HepG2 (cell line): ENCODE measurements around the gene CCDC6. TPM values are rescaled to one million over a fixed set of nuclear protein-coding genes. Genes with fewer than 3 reads are reported as not detected.
A peak's percentile ranks its signal among the peaks of the same experiment; 100 is the strongest.
"Not testable (repeated sequence)": the region's sequence is repeated elsewhere in the genome, so short reads cannot be mapped to it uniquely, and the experiment has no call there.

Experiments
- ATAC-seq: fragments of 200-7000 bp; cut with Tn5 transposase; 3 replicates; pipeline ENCODE4 v1.9.1; 2020; ENCODE audit warnings: mild to moderate bottlenecking, moderate library complexity
- BruUV-seq: library from RNA; stranded (reverse); fragments of 400-500 nt; replicated peaks from 2 replicates; lab custom pipeline; 2021; lab: Mats Ljungman, UMichigan
- CTCF ChIA-PET: fragments of 300-600 bp; formaldehyde crosslinking; extraction: SDS; loops from one replicate; lab custom pipeline; 2021; ENCODE audit warnings: low total read pairs, inconsistent platforms, low intra/inter-chr PET ratio; lab: Yijun Ruan, JAX
- POLR2A ChIA-PET: fragments of 350-600 bp; sonication (Branson Sonifier 250); formaldehyde crosslinking; loops from one replicate; lab custom pipeline; 2020; ENCODE audit warnings: antibody characterized with exemption, inconsistent platforms; lab: Yijun Ruan, JAX
- DNase-seq: peaks from one replicate; pipeline ENCODE4 v3.0.0-alpha.2; 2015; ENCODE audit warnings: low spot score
- FAIRE-seq: peaks from 3 replicates; lab custom pipeline; 2011; peaks lifted over from hg19 to GRCh38; lab: Jason Lieb, UNC
- H2AFZ ChIP-seq: one replicate; pipeline ENCODE4 v1.6.1; 2011; ENCODE audit warnings: low read length, inconsistent platforms
- H3K27ac ChIP-seq: fragments of 300-600 bp; 3 replicates; pipeline ENCODE4 v1.8.0; 2011; ENCODE audit warnings: mixed run types, mild to moderate bottlenecking, mixed read lengths, low read length, inconsistent platforms; ENCODE audit not compliant: insufficient read depth; ENCODE audit errors: extremely low read length
- H3K27me3 ChIP-seq, 2 experiments: fragments of 200-600 bp in 1 of 2; 2 replicates in 1 of 2; 3 replicates in 1 of 2; pipeline versions ENCODE4 v1.6.0 to v1.8.0; 2011; ENCODE audit warnings: low read length in 2 of 2, mild to moderate bottlenecking in 2 of 2, moderate library complexity in 2 of 2, inconsistent platforms in 1 of 2; ENCODE audit not compliant: insufficient read depth in 2 of 2, control insufficient read depth in 1 of 2
- H3K36me3 ChIP-seq, 2 experiments: fragments of 200-600 bp in 1 of 2; replicated peaks in 1 of 2; 2 replicates in 1 of 2; 3 replicates in 1 of 2; pipeline versions ENCODE4 v1.5.1 to v1.8.0; 2011; ENCODE audit warnings: low read length in 2 of 2, inconsistent platforms in 1 of 2; ENCODE audit not compliant: insufficient read depth in 2 of 2, control insufficient read depth in 1 of 2
- H3K4me1 ChIP-seq: 2 replicates; pipeline ENCODE4 v1.5.1; 2012; ENCODE audit warnings: low read length, inconsistent platforms; ENCODE audit not compliant: insufficient read depth
- H3K4me2 ChIP-seq: 2 replicates; pipeline ENCODE4 v1.6.0; 2011; ENCODE audit warnings: low read depth, low read length, inconsistent platforms
- H3K4me3 ChIP-seq, 3 experiments: fragments of 200-600 bp in 1 of 3; sonication (generic), shearing (Covaris generic) in 1 of 3; replicated peaks in 1 of 3; 2 replicates each; pipeline ENCODE4 v1.5.1; 2011 to 2016; ENCODE audit warnings: low read length in 3 of 3, inconsistent platforms in 2 of 3, low read depth in 2 of 3, mild to moderate bottlenecking in 2 of 3, control low read depth in 1 of 3, mixed read lengths in 1 of 3; ENCODE audit not compliant: insufficient read depth in 1 of 3
- H3K79me2 ChIP-seq: one replicate; pipeline ENCODE4 v1.6.1; 2011; ENCODE audit warnings: low read length, inconsistent platforms; ENCODE audit not compliant: insufficient read depth
- H3K9ac ChIP-seq: 2 replicates; pipeline ENCODE4 v1.6.0; 2011; ENCODE audit warnings: mild to moderate bottlenecking, low read depth, low read length, inconsistent platforms; ENCODE audit not compliant: insufficient read depth
- H3K9me3 ChIP-seq: 2 replicates; pipeline ENCODE4 v1.5.1; 2012; ENCODE audit warnings: mild to moderate bottlenecking, low read length
- H4K20me1 ChIP-seq: 2 replicates; pipeline ENCODE4 v1.6.0; 2011; ENCODE audit warnings: inconsistent platforms, mild to moderate bottlenecking, low read length, moderate library complexity; ENCODE audit not compliant: insufficient read depth
- HNRNPK ChIP-seq: fragments of 200-400 bp; formaldehyde crosslinking; IDR thresholded peaks from 2 replicates; pipeline ENCODE4 v1.6.1; 2018; ENCODE audit warnings: low read length, low read depth, moderate library complexity, mild to moderate bottlenecking; ENCODE audit not compliant: poor library complexity, severe bottlenecking
- SMAD3 ChIP-seq: sonication (generic); formaldehyde crosslinking; IDR thresholded peaks from 2 replicates; pipeline ENCODE4 v1.4.0; 2020; ENCODE audit warnings: missing genetic modification reagents
- SOX6 ChIP-seq, 2 experiments: fragments of 450-650 bp in 1 of 2; sonication (generic) in 1 of 2; formaldehyde crosslinking in 1 of 2; IDR thresholded peaks; 2 replicates each; pipeline versions ENCODE4 v1.4.0 to v1.6.1; 2017 to 2020; ENCODE audit warnings: antibody characterized with exemption in 1 of 2, mild to moderate bottlenecking in 1 of 2, missing genetic modification reagents in 1 of 2
- ZNF652 ChIP-seq: IDR thresholded peaks from 2 replicates; pipeline ENCODE4 v1.6.1; 2016; ENCODE audit warnings: low read depth, borderline replicate concordance
- WGBS: methylation state at CpG from one replicate; pipeline ENCODE4 v1.1.6; 2017; ENCODE audit warnings: low lambda C conversion rate; 5-methylcytosine and 5-hydroxymethylcytosine counted together
- in situ Hi-C: cut with HindIII; loops from 2 replicates; pipeline ENCODE4 v1.10.0; 2017; ENCODE audit warnings: low pct_unique_long_range_greater_than_20kb; ENCODE audit not compliant: extremely low pct_ligation_motif_present
- intact Hi-C: fragments of 100-400 bp; cut with micrococcal nuclease; formaldehyde crosslinking; loops from one replicate; pipeline ENCODE4 v1.10.0; 2022; ENCODE audit not compliant: unreplicated experiment
- polyA plus RNA-seq, 8 experiments: library from polyadenylated mRNA; depleted of rRNA in 3 of 8; stranded (reverse) in 7 of 8; unstranded in 1 of 8; fragments of >200 nt; fragmentation: Illumina TruSeq in 4 of 8; extraction: Trizol in 4 of 8; gene quantifications; 2 replicates each; pipeline versions ENCODE4 v1.2.1 to v1.2.3, GENCODE V29; 2011 to 2016; ENCODE audit warnings: low read depth in 4 of 8, missing spikeins in 1 of 8, mixed read lengths in 1 of 8; ENCODE audit not compliant: insufficient read depth in 1 of 8
- total RNA-seq, 5 experiments: library from RNA; depleted of rRNA; stranded (reverse); fragments of >200 nt; fragmentation: Illumina TruSeq; extraction: Trizol; gene quantifications; 2 replicates each; pipeline ENCODE4 v1.2.3, GENCODE V29; 2016; ENCODE audit warnings: low read depth in 1 of 5

CCDC6 gene
- total and polyA plus RNA-seq, 2 of the 13 experiments (the other 11 are each of a cell fraction or from before 2014, with no cell fraction given): 17.9 to 18.3 TPM

- no peak for ATAC-seq
- Histone ChIP-seq H4K20me1 (no peaks in the 10 kb centered on the region), H3K36me3 (no peaks in the 10 kb centered on the region), H3K4me3 (no peak overlapping the region), H3K9ac (no peak overlapping the region), H3K4me2 (no peak overlapping the region), H3K27ac (no peak overlapping the region), H2AFZ (no peak overlapping the region), H3K79me2 (no peaks in the 10 kb centered on the region), H3K4me1 (peaks cover 7% of the 10 kb centered on the region), H3K9me3 (no peaks in the 10 kb centered on the region), H3K27me3 (no peaks in the 10 kb centered on the region)
- in situ Hi-C loops: no loop called here
- TF ChIP-seq SMAD3 (CRISPR knock-in tag): no peak
- TF ChIP-seq HNRNPK: peak; percentile 79
- BruUV-seq: no TSS peak
- FAIRE-seq: no peak
- no peak for DNase-seq
- intact Hi-C loops: loop anchor here (5.0 kb wide), 1 partner anchor 503 kb away; no protein-coding TSS in a partner anchor
- ChIA-PET CTCF (no interaction called here), POLR2A (no interaction called here)
- WGBS: 5% methylated on average over 2 of the region's 2 CpGs
Observed at GRCh38 chr10:59745163-59745650, 161.1 kb downstream of the CCDC6 start.

GRCh38 chr10:59744762-59745161, 161.6 kb downstream of the CCDC6 start:
- DNase-seq; POLR2A ChIA-PET; H3K4me3 ChIP-seq; H3K4me2 ChIP-seq; H3K36me3 ChIP-seq; BruUV-seq; H3K79me2 ChIP-seq; TF ChIP-seq SOX6 (IDR thresholded peaks at IDR 0.05): not testable (repeated sequence)
- TF ChIP-seq ZNF652 (CRISPR knock-in tag): peak; percentile 72
- TF ChIP-seq SOX6 (CRISPR knock-in tag; IDR thresholded peaks at IDR 0.05): 0 out of 2 replicates have a peak, but pooled peaks have one; percentile 19
- TF ChIP-seq, all 625 proteins: peak for 2; not testable (repeated sequence) for 623
- H3K27ac ChIP-seq, H3K9ac ChIP-seq, in situ Hi-C loops, H3K4me1 ChIP-seq, H2AFZ ChIP-seq, ATAC-seq, FAIRE-seq, CTCF ChIA-PET, H4K20me1 ChIP-seq, H3K27me3 ChIP-seq, H3K9me3 ChIP-seq: not testable (repeated sequence)
- intact Hi-C loops: loop anchor here (5.0 kb wide), 1 partner anchor 502 kb away; no protein-coding TSS in a partner anchor
- 9% methylated on average over 6 of the region's 6 CpGs for WGBS

GRCh38 chr10:59744156-59744555, 162.2 kb downstream of the CCDC6 start:
- CTCF ChIA-PET, H3K4me1 ChIP-seq, H3K9ac ChIP-seq, intact Hi-C loops, H3K79me2 ChIP-seq, FAIRE-seq, in situ Hi-C loops, H3K36me3 ChIP-seq, H3K4me2 ChIP-seq, ATAC-seq, BruUV-seq, H3K4me3 ChIP-seq, H3K9me3 ChIP-seq, DNase-seq, POLR2A ChIA-PET, H4K20me1 ChIP-seq, H3K27ac ChIP-seq, H3K27me3 ChIP-seq, H2AFZ ChIP-seq: not testable (repeated sequence)
- 71% methylated on average over 7 of the region's 32 CpGs for WGBS
